H1 (cell line): ENCODE results near the gene DAZ3.
"Not testable (repeated sequence)": the region's sequence is repeated elsewhere in the genome, so short reads cannot be mapped to it uniquely, and the experiment has no call there.

Experiments
- CTBP2 ChIP-seq: IDR thresholded peaks from 2 replicates; pipeline ENCODE4 v1.7.0; 2011; ENCODE audit warnings: borderline replicate concordance, mild to moderate bottlenecking, moderate library complexity, mixed read lengths, low read length; ENCODE audit not compliant: insufficient read depth, insufficient read length
- EP300 ChIP-seq, 2 experiments: IDR thresholded peaks; 1 replicate in 1 of 2; 2 replicates in 1 of 2; pipeline ENCODE4 v1.6.1; 2011 to 2012; ENCODE audit warnings: low read depth in 2 of 2, low read length in 2 of 2, mild to moderate bottlenecking in 2 of 2, borderline replicate concordance in 1 of 2, inconsistent platforms in 1 of 2, moderate library complexity in 1 of 2
- FOSL1 ChIP-seq: IDR thresholded peaks from 2 replicates; pipeline ENCODE4 v1.6.1; 2011; ENCODE audit warnings: mild to moderate bottlenecking, low read depth, low read length, moderate library complexity; ENCODE audit not compliant: insufficient read depth
- GABPA ChIP-seq: IDR thresholded peaks from 2 replicates; pipeline ENCODE4 v1.6.1; 2011; ENCODE audit warnings: mild to moderate bottlenecking, low read length, moderate library complexity, borderline replicate concordance; ENCODE audit not compliant: insufficient read depth
- PHF8 ChIP-seq: fragments of 200-600 bp; sonication (generic); conservative IDR thresholded peaks from 2 replicates; pipeline ENCODE4 v1.7.1; 2012; ENCODE audit warnings: low read depth, mild to moderate bottlenecking, inconsistent platforms, low read length, moderate library complexity
- POLR2A ChIP-seq, 2 experiments: IDR thresholded peaks; 1 replicate in 1 of 2; 2 replicates in 1 of 2; pipeline ENCODE4 v1.6.1; 2011; ENCODE audit warnings: low read depth in 2 of 2, low read length in 2 of 2, mild to moderate bottlenecking in 2 of 2; ENCODE audit errors: control extremely low read depth in 1 of 2
- RFX5 ChIP-seq: IDR thresholded peaks from 2 replicates; pipeline ENCODE4 v1.6.1; 2011; ENCODE audit warnings: low read depth, low read length, improper control_type of control experiment, borderline replicate concordance
- SIN3A ChIP-seq, 2 experiments: IDR thresholded peaks in 1 of 2; conservative IDR thresholded peaks in 1 of 2; 2 replicates each; pipeline ENCODE4 v1.6.1; 2011 to 2012; ENCODE audit warnings: low read length in 2 of 2, improper control_type of control experiment in 1 of 2, low read depth in 1 of 2, mild to moderate bottlenecking in 1 of 2
- YY1 ChIP-seq: IDR thresholded peaks from 2 replicates; pipeline ENCODE4 v1.6.1; 2011; ENCODE audit warnings: low read depth, mild to moderate bottlenecking, low read length
- ZNF274 ChIP-seq: IDR thresholded peaks from 2 replicates; pipeline ENCODE4 v1.7.0; 2012; ENCODE audit warnings: low read length, borderline replicate concordance; ENCODE audit errors: extremely low read depth
- TF ChIP-seq, protein P1 (sequence below), 3 experiments: IDR thresholded peaks; 1 replicate in 2 of 3; 2 replicates in 1 of 3; pipeline versions ENCODE4 v1.5.1 to v1.6.1; 2011; ENCODE audit warnings: low read length in 3 of 3, mild to moderate bottlenecking in 3 of 3, inconsistent platforms in 2 of 3, low read depth in 1 of 3, moderate library complexity in 1 of 3; ENCODE audit not compliant: insufficient read depth in 1 of 3; ENCODE audit errors: control extremely low read depth in 1 of 3
- TF ChIP-seq, protein P2 (sequence below): IDR thresholded peaks from 2 replicates; pipeline ENCODE4 v1.6.1; 2011; ENCODE audit warnings: low read length, improper control_type of control experiment

GRCh38 chrY:24825069-24825468, 11.9 kb upstream of the DAZ3 start:
- not testable (repeated sequence) for TF ChIP-seq RFX5; EP300 (IDR thresholded peaks at IDR 0.05; ENCODE audit: borderline replicate concordance in 1 of 2, low read depth in 2 of 2, low read length in 2 of 2); SIN3A (conservative IDR thresholded peaks at IDR 0.05 in 1 of 2, IDR thresholded peaks at IDR 0.05 in 1 of 2; ENCODE audit: low read depth in 1 of 2, low read length in 2 of 2); CTBP2; POLR2A (IDR thresholded peaks at IDR 0.05; ENCODE audit: control extremely low read depth in 1 of 2, low read depth in 2 of 2, low read length in 2 of 2); FOSL1; GABPA; YY1; PHF8; ZNF274
- TF ChIP-seq, protein P1, sequence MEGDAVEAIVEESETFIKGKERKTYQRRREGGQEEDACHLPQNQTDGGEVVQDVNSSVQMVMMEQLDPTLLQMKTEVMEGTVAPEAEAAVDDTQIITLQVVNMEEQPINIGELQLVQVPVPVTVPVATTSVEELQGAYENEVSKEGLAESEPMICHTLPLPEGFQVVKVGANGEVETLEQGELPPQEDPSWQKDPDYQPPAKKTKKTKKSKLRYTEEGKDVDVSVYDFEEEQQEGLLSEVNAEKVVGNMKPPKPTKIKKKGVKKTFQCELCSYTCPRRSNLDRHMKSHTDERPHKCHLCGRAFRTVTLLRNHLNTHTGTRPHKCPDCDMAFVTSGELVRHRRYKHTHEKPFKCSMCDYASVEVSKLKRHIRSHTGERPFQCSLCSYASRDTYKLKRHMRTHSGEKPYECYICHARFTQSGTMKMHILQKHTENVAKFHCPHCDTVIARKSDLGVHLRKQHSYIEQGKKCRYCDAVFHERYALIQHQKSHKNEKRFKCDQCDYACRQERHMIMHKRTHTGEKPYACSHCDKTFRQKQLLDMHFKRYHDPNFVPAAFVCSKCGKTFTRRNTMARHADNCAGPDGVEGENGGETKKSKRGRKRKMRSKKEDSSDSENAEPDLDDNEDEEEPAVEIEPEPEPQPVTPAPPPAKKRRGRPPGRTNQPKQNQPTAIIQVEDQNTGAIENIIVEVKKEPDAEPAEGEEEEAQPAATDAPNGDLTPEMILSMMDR (IDR thresholded peaks at IDR 0.05; ENCODE audit: control extremely low read depth in 1 of 3, insufficient read depth in 1 of 3, low read depth in 1 of 3, low read length in 3 of 3), result not testable (repeated sequence)
- TF ChIP-seq, protein P2, sequence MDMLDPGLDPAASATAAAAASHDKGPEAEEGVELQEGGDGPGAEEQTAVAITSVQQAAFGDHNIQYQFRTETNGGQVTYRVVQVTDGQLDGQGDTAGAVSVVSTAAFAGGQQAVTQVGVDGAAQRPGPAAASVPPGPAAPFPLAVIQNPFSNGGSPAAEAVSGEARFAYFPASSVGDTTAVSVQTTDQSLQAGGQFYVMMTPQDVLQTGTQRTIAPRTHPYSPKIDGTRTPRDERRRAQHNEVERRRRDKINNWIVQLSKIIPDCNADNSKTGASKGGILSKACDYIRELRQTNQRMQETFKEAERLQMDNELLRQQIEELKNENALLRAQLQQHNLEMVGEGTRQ, result not testable (repeated sequence)
